GM23338 (cell line): ENCODE results near the gene DIAPH3.

Experiments
- CREB1 ChIP-seq: fragments of 250-450 bp; sonication (Bioruptor Pico); IDR thresholded peaks from 2 replicates; pipeline ENCODE4 v1.5.0; 2020; ENCODE audit warnings: low read depth, mild to moderate bottlenecking, moderate library complexity
- CTCF ChIP-seq, 2 experiments: fragments of 200-600 bp in 1 of 2; sonication (generic) in 1 of 2; conservative IDR thresholded peaks; 2 replicates each; pipeline versions ENCODE4 v1.5.1 to v1.6.1; 2016 to 2017; ENCODE audit warnings: antibody characterized with exemption in 2 of 2, low read depth in 2 of 2, mild to moderate bottlenecking in 2 of 2, moderate library complexity in 1 of 2
- EZH2 ChIP-seq: fragments of 200-600 bp; sonication (generic); IDR thresholded peaks from one replicate; pipeline ENCODE4 v1.8.0; 2017; ENCODE audit warnings: antibody characterized with exemption, mild to moderate bottlenecking, low read depth; ENCODE audit not compliant: unreplicated experiment
- EZH2phosphoT487 ChIP-seq: fragments of 200-600 bp; sonication (generic); IDR thresholded peaks from one replicate; pipeline ENCODE4 v1.8.1; 2018; ENCODE audit warnings: antibody characterized with exemption; ENCODE audit not compliant: unreplicated experiment
- JUNB ChIP-seq: IDR thresholded peaks from one replicate; pipeline ENCODE4 v1.6.1; 2016; ENCODE audit warnings: antibody characterized with exemption; ENCODE audit not compliant: unreplicated experiment
- POLR2AphosphoS5 ChIP-seq: IDR thresholded peaks from 2 replicates; pipeline ENCODE4 v1.6.1; 2016; ENCODE audit warnings: antibody characterized with exemption, low read depth
- REST ChIP-seq: IDR thresholded peaks from one replicate; pipeline ENCODE4 v1.6.1; 2018; ENCODE audit warnings: antibody characterized with exemption; ENCODE audit not compliant: unreplicated experiment

GRCh38 chr13:59742467-59742866 lies 421.3 kb downstream of the DIAPH3 start:
- TF ChIP-seq CTCF (conservative IDR thresholded peaks at IDR 0.05; ENCODE audit: low read depth in 2 of 2) (no peak), REST (no peak), EZH2phosphoT487 (no peak), POLR2AphosphoS5 (no peak), EZH2 (no peak), CREB1 (no peak), JUNB (no peak)
